ENCODE results near the gene ZNRF2.
"Not testable (repeated sequence)": the region's sequence is repeated elsewhere in the genome, so short reads cannot be mapped to it uniquely, and the experiment has no call there.

The ZNRF2 gene

DNA sequence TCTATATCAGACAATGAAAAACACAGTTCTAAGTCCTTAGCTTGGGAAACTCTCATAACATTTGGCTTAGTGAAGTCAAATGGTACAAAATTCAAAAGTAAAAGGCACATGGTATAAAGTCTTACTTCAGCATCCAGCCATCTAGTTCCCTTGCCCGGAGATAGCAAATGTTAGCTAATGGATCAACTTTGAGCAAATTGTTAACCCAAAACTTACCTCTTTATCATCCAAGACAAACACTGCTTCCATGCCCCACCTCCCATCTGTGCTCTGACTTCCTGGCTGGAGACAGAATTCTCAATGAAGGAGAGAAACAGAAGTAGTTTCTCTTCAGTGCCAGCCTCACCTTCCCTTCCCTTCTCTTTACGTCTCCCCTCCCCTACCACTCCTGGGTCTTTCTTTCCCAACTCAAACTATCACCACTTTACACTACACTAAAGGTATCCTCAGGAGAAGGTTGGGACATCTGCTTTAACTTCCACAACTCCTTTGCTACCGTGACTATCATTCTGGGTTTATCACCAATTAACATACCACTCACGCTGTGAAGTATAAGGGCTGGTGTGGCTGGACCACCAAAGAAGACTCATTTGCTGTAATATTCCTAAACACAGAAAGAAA lies 21.2 kb upstream of the ZNRF2 start:
- no peak for DNase-seq (ENCODE audit: low read depth)

DNA sequence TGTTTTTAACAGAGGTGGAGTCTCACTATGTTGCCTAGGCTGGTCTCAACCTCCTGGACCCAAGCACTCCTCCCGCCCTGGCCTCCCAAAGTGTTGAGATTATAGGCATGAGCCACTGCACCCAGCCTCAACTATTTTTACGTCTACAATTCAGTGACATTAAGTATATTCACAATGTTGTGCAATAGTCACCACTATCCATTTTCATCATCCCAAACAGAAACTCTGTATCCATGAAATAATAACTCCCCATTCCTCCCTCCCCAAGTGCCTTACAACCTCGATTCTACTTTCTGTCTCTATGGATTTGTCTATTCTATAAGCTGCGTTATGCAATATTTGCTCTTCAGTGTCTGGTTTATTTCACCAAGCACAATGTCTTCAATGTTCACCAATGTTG lies 20.3 kb upstream of the ZNRF2 start:
- no peak for DNase-seq (ENCODE audit: low read depth)

DNA sequence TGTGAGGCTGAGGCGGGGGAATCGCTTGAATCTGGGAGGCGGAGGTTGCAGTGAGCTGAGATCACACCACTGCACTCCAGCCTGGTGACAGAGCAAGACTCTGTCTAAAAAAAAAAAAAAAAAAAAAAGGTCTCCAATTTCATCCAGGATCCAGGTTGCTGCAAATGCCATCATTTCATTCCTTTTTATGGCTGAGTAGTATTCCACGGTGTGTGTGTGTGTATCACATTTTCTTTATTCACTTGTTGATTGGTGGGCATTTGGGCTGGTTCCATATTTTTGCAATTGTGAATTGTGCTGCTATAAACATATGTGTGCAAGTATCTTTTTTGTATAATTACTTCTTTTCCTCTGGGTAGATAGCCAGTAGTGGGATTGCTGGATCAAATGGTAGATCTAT lies 19.2 kb upstream of the ZNRF2 start:
- not testable (repeated sequence) for DNase-seq (ENCODE audit: low read depth)

DNA sequence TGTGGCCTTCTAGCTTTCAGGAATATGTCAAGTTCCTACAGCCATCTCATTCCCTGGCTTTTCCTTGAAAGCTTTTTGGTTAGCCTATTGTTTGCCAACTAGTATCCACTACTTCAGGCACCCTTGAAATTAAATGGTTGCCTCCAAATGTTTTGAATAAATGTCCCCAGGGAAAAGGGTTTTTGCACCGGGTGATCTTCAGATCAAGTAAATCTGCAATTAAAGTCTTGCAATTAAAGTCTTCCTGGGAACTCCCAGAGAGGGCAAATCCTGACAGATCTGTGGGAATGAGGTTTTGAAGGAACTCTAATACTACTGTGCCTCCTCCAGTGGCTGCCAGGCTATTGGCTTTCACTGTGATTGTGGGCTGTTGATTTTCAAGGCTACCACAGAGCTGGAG lies 17.7 kb upstream of the ZNRF2 start:
- no peak for DNase-seq (ENCODE audit: low read depth)

DNA sequence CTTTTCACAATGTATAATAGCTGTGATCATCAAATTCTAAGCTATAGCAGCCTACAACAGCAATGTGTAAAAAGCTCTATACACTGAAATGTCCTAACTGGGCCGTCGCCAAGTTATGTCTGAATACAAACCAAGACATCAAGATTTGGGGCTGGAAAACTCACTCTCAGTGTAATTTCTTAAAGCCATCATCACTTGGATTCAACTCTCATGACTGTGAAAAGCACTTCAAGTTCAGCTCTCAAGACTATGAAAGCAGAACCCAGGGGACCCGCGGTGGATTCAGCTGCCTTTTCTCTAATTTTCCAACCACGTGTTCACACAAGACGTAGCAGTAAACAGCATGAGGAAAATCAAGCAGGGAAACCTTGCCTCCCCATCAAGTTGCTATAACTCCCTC lies 15.8 kb upstream of the ZNRF2 start:
- DNase-seq (ENCODE audit: low read depth) = no peak

DNA sequence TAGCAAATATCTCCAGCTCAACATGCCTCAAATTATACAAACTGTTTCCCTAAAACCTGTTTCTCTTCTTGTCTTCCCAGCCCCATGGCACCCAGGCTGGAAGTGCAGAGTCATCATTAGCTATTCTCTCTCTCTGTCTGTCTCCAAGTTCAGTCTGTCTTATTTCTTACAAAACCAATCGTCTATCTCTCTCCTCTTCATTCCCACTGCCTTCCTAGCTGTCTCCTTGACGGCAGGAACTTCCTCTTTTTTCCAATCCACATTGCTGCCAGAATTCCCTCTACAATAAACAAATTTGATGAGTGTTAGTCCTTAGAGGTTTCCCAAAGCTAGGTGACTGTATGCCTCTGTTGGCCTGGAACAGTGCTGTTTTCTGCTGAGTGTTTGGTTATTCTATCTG lies 14.9 kb upstream of the ZNRF2 start:
- no peak for DNase-seq (ENCODE audit: low read depth)

DNA sequence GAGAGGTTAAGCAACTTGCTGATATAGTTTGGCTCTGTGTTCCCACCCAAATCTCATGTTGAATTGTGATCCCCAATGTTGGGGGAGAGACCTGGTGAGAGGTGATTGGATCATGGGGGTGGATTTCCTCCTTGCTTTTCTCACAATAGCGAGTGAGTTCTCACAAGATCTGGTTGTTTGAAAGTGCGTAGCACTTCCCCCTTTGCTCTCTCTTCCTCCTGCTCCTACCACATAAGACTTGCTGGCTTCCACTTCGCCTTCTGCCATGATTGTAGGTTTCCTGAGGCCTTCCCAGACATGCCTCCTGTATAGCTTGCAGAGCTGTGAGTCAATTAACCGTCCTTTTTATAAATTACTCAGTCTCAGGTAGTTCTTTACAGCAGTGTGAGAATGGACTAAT lies 13.5 kb upstream of the ZNRF2 start:
- DNase-seq (ENCODE audit: low read depth) = no peak

DNA sequence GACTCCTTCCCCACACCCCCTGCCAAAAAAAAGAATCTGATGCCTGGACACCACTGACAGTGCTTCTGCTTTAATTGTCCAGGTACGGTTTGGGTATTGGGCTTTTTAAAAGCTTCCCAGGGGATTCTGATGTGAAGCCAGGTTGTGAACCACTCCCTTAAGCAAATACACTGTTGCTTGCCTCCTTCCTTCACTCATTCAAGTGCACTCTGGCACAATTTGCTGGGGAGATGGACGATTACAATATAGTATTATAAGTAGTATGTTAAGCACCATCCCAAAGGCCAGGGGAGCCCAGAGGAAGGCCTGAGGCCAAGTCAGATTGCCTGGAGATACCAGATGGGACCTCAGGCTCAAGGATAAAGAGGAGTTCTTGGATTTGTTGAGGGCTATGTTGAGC lies 12.3 kb upstream of the ZNRF2 start:
- DNase-seq (ENCODE audit: low read depth) = no peak

DNA sequence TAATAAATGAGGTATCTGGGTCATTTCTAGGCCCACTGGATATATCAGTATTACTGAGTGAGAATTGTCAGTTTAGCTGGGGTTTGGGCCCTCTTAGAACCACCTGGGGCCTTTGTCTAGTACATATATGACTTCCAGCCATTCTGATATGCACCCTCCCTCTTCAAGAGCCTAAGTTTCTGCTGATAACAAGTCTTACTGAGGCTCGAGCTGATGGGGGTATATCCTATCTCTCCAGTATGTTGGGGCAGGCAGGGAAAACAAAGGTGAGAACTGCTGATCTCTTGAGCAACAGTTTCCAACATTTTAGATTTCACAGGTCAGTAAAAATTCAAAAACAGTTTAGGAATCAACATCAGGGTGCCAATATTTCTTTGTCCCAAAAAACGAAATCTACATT lies 10.8 kb upstream of the ZNRF2 start:
- no peak for DNase-seq (ENCODE audit: low read depth)

DNA sequence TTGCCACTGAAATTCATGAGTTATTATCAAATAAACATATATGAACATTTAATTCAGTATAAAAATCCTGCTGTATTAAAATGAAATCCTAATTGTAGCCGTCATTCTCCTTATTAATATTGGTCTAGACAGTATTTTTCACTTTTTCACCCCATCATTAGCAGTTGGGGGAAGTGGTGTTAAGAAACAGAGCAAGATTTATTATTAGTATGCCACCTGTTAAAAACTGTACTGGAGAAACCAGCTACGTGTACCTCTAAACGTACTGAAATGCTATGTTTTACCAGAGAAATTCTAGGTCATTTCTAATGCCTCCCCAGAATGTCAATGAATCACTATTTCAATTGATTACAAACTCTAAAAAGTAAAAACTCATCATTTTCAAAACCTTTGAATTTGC lies 9.8 kb upstream of the ZNRF2 start:
- DNase-seq (ENCODE audit: low read depth) = no peak

DNA sequence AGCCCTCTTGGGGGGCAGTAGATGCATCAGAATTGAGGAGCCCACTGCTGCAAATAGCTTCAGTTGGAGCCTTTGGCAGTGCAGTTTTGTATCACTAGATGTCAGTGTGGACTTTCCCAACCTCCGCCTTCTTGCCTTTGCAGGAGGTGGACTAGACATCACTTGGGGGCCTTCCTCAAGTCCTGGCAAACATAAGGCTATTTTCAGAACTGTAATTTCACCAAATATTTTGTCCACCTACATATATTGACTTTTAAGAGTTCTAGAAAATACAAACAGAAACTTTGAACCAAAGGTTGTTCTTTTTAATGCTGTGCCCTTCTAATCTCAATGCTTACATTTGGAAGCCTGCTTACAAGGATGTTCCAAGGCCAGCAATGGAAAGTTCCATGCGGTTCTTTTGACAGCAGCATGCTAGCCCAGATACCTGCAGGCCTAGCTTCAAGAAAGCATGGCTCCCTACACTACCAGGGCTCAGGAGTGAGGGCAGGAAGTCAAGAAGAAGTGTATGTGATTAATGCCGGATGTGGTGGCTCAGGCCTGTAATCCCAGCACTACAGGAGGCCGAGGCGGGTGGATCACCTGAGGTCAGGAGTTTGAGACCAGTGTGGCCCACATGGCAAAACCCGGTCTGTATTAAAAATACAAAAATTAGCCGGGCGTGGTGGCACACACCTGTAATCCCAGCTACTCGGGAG lies 8.0 kb upstream of the ZNRF2 start:
- peak; percentile 13 for DNase-seq (ENCODE audit: low read depth)

DNA sequence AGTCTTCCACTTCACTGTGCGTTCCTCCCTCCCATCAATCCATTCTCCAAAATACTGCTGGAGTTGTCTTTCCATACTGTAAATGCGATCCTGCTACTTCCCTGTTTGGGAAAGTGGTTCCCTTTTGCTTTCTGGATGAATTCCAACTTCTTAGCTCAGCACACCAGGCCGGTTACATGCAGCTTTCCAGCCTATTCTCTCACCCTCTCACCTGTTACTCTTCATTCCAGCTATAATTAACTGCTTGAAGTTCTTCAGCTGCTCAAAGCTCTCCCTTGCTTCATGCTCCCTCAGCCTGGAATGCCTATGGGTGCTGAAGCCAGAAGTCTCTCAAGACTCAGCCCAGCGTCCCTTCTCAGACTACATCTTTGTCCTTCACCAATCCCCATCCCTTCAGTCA lies 6.0 kb upstream of the ZNRF2 start:
- DNase-seq (ENCODE audit: low read depth) = no peak

DNA sequence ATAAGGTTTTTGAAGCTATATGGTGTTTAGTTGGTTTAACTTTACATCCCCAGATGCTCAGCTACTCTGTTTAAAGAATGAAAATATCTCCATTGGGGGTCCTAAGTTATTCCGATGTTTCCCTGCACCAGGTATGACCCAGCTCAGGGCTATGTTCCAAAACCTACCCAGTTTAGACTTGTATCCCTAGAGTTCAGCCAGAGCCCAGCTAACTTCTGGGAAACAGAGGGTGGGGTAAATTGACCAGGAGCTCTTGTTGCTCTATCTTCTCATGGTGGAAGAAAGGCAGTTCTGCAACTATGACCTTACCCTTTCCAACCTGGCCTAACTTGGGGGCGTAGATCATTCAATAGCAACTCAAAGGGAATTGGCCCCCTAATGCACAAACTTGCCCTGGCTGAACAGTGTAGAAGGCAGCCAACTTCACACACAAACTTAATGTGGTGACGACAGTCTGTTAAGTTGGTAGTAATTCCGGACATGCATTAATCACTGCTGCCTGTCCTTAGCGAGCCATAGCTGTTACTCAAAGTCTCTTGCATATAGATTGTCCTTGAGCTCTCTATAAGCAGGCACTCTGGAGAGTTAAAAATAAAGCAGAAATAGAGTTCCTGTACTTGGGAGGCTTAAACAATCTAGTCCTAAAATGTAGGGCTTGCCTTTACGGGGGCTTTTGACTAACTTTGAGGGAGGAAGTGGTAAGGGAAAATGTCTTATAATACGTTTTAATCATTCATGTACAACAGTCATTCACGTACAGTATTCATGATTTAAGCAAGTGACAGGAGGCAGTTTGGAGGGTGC lies 5.3 kb upstream of the ZNRF2 start:
- no peak for DNase-seq (ENCODE audit: low read depth)

DNA sequence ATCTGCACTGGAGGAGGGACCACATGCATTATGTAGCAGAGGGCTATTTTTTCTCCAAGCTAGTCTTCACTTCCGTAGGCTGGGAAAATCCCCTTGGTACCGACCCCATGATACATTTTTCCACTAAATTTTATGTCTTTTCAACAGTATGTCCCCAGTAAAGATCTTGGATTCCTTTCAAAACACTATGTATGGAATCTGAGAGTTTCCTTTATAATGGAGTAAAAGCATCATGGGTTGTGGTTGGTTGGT lies 4.8 kb upstream of the ZNRF2 start:
- DNase-seq (ENCODE audit: low read depth) = no peak

DNA sequence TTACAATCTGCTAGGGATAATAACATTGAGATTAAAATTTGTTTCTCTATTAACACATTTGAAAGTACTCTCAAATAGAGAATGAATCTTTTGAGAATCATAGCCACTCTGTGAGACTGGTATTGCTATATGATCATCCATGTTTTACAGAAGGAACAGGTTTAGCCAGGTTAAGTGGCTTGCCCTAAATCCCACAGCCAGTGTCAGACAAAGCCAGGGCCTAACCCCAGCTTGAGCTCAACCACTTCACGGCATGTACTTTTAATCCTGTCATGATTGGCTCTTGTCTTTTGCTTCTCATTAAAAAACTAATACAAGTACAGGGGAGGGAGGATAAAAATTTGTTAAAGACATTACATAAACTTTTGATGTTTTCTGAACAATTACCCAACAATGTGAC lies 3.8 kb upstream of the ZNRF2 start:
- no peak for DNase-seq (ENCODE audit: low read depth)

DNA sequence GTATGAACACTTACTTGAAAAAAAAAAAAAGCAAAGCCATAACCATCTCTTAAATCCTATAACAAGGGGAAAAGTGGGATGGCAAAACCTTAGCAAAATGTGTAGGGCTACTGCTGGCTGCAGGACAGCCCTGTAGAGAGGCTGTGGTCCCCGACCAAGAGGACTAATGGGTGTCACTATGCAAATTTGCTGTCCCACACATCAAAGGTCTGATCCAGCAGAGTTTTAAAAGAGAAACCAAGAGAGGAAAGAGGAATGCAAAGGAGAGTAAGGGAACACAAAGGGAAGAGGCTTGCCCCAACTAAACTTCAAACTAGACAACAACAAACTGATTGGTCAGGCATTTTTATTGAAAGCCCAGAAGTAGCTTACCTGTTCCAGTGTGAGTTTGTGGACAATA lies 3.1 kb upstream of the ZNRF2 start:
- no peak for DNase-seq (ENCODE audit: low read depth)

DNA sequence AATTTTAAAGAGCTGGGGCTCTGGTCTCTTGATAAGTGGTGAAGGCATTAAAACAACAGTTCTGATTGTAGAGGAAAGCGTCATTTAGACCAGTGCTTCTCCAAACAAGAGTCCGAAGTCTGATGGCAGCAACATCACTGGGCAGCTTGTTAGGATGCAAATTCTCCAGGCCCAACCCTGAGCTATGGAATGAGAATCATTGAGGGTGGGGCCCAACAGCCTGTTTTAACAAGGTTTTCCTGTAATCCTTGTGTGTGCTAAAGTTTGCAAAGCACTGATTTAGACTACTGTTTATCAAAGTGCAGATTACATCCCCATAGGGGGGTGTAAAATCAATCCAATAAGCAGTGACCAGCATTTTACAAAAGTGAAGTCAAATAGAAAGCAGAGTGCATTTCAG lies 2.6 kb upstream of the ZNRF2 start:
- DNase-seq (ENCODE audit: low read depth) = no peak

DNA sequence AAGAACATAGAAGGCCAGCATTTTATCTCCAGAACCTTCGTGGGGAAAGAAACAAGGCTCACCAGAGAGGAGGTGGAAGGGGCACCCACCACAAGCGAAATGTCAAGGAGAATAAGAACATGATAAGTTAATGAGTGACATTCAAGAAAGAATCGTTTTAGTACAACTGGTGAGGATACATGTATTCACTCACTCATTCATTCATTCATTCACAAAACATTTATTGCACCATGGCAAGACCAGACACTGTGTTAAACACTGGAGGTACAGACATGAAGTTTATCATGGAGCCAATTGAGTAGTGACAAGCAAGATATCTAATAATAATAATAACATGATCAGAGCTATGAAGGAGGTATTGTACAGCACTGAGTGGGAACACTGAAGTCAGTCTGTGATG lies 1.7 kb upstream of the ZNRF2 start:
- no peak for DNase-seq (ENCODE audit: low read depth)

DNA sequence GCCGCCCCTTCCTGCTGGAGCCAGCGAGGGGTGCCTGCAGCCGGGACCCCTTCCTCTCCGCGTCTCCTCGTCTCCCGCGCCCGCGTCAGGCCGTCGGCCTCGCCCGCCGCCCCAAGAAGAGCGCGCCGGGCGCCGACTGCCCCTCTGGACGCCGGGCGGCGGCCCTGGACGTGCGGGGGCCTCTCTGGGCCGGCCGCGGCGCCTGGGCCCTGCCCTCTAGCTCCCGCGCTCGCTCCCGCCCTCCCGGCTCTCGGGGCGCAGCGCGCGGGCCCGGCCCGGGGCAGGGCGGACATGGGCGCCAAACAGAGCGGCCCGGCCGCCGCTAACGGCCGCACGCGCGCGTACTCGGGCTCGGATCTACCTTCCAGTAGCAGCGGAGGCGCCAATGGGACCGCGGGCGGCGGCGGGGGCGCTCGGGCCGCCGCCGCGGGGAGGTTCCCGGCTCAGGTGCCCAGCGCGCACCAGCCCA lies 704 bp downstream of the ZNRF2 start:
- peak; percentile 25 for DNase-seq (ENCODE audit: low read depth)

DNA sequence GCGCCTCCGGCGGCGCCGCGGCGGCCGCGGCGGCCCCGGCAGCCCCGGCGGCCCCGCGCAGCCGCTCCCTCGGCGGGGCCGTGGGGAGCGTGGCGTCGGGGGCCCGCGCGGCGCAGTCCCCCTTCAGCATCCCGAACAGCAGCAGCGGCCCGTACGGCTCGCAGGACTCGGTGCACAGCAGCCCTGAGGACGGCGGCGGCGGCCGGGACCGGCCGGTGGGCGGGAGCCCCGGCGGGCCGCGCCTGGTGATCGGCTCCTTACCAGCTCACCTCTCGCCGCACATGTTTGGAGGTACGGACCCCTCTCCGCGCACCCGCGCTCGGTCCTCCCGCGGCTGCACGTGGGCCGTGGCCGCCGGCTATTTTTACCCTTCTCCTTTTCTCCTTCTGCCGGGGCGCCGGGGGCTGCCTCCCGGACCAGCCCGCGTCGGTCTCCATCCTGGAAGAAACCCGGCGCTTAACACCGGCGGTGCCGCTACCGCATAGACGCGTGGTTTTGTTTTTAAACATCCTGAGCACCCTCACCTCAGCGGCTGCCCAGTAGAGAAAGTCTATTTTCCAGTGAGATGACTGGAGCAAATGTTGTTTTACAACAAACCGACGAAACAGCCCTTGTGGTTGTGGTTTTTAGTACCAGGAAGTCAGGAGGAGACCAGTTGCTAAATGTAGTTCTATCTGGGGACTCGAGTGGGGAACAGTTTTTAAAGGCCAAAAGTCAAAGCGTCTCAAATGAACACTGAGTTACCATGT lies 1.3 kb downstream of the ZNRF2 start:
- peak; percentile 50 for DNase-seq (ENCODE audit: low read depth)

DNA sequence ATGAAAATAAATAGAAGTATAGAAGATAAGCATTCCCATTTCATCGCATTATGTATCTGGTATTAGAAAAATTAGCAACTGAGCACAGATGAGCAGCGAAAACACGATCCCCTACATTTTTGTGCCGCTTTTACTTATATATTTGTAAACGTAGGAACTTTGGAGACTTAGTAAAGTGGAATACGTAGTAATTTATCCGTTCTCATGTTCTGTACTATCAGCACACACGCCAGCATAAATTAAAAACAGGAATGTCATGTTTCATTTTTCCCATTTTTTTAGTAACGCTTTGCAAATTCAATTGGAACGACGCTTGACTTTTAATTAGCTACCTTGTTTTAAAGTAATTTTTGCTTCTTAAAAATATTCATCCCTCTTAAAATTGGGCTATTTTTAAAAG lies 2.4 kb downstream of the ZNRF2 start:
- DNase-seq (ENCODE audit: low read depth) = no peak

DNA sequence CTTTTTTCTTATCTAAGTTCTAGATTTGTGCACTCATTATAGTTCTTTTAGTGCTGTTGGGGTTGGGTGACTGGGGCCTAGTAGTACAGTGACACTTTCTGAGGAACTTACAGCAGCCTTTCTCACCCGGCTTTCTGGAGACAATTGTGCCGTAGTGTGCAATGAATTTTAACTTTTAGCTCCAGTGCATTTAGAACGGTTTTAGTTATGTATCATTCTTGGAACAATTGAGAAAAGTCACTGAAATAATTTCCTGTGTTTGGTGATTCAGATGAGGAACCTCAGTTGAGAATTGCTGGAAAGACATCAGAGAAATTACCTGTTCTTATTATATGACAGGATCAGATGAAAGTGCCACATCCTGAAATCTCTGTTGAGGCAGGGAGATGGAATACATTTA lies 3.2 kb downstream of the ZNRF2 start:
- DNase-seq (ENCODE audit: low read depth) = not testable (repeated sequence)

DNA sequence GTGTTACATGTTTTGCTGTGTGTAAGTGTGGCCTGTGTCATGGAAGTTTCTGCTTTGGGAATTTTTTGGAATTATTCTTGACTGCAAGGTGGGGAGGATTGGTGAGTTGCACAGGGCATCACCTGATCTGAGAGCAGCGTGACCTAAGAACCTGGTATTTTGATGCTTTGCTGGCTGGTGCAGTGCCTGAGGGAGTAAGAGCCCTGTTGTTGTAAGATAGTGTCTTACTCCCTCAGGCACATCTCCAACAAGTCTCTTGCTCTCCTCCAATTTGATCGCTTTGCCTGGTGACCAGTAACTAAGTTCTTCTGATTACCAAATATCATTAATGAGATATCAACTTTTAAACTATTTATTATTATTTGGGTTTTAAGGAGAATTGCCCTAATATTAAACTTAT lies 5.2 kb downstream of the ZNRF2 start:
- not testable (repeated sequence) for DNase-seq (ENCODE audit: low read depth)

Measured in activated T-cell treated with anti-CD3 and anti-CD28 coated beads for 48 hours (primary cell).